SHP77 treated with DMSO at 0.1 percent for 48 hours (cell line): ENCODE data around the gene TRPM1.
"Not testable (repeated sequence)": the region's sequence is repeated elsewhere in the genome, so short reads cannot be mapped to it uniquely, and the experiment has no call there.

Experiments
- DNase-seq: peaks from one replicate; lab custom pipeline; 2025; lab: John Stamatoyannopoulos, UW

TRPM1 gene

DNA sequence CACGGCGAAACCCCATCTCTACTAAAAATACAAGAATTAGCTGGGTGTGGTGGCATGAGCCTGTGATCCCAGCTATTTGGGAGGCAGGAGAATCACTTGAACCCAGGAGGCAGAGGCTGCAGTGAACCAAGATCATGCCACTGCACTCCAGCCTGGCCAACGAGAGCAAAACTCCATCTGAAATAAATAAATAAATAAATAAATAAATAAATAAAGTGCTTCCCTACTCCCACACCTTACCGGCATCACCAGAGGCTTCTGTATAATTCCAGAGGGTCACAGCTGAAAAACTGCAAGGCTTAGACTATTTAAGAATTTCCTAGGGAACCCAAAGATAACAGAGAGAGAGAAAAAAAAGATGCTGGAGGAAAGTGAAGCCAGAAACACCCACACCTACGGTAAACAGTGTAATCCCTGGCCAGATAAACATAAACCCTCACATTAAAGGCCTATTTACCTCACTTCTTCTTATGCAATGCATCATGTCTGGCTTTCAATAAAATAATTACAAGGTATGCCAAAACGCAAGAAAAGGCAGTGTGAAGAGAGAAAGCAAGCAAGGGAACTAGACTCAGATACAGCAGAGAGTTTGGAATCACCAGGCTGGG, 15.0 kb upstream of the TRPM1 start:
- DNase-seq: no peak

DNA sequence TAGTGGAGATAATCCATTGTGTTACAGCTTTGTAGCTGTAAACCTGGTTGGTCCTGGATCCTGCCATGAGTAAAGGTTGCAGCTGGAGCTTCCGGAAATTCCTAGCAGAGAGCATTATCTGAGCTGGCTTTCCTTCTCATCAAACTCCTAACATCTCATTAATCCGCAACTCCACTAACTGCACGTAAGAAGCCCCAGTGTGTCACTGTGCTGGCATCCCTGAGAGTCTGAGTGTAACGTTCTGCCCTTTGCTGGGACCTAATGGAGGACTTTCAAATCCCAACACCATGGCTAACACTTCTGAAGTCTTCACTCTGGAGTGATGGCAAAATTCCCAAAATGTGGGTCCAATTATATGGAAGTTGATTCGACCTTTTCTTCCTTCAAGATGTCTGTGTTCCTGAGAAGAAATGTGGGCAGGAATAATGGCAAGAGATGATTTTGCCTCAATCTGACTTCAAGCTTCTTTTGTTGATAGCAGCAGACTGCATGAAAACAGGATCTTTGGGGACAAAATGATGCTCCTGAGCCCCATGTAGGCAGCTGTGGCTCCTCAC, 9.6 kb upstream of the TRPM1 start:
- no peak for DNase-seq

DNA sequence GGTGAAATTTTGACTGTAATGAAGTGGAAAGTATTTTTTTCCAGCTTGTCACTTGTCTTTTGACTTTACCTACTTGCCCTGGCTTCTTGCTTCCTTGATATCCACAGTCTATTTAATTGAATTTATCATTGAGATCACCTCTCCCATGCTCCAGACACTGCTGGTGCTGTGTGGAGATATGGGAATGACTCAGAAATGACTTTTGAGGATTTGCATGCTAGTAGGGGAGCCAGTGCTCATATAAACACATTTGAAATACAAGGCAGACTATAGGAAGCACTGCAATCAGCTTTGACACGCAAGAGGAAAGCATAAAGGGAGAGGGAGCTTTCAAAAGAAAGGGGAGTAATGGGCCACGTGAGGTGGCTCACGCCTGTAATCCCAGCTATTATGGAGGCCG, 7.3 kb upstream of the TRPM1 start:
- DNase-seq: no peak

DNA sequence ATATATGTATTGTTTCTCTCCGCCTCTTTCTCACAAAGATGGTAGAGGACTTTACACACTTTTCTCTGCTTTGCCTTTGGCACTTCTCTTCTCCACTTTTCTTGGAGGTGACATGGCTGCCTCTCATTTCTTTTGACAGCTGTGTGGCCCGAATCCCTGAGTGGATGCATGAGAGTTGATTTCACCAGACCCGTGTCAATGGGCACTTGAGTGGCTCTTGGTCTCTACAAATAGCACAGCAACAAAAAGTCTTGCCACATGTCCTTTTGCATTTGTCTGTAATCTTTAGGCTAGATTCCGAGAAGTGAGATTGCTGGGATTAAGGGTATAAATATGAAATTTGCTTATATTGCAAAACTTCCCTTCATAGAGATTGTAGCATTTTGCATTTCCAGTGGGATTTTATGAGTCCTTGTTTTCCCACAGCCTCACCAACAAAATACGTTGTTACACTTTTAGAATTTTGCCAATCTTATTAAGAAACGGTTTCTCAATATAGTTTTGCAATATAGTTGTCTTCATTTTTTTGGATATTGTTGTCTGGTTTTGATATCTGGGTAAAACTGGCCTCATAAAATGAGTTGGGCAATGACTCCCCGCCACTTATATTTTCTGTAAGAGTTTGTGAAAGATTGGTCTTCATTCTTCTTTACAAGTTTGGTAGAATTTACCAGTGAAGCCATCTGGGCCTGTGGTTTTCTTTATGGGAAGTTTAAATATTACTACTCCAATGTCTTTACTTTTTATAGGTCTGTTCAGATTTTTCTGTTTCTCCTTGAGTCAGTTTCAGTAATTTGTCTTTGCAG, 5.2 kb upstream of the TRPM1 start:
- DNase-seq: no peak

DNA sequence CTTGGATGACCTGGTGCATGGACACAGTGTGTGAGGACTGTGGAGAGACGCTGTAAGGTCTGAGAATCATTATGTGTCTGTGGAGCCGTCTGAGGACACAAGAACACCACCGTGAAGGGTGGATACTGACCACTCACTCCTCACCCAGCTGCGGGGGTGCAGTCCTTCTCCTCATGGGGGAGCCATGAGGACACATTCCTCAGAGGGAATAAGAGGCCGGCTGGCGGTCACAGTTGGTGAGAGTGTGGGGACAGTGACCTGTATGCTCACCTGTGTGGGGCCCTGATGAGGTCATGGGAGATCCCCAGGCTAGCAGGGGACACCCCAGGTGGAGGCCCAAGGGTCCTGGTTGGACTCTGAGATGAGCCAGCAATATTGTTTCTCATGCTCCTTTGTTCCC, 2.5 kb upstream of the TRPM1 start:
- no peak for DNase-seq

DNA sequence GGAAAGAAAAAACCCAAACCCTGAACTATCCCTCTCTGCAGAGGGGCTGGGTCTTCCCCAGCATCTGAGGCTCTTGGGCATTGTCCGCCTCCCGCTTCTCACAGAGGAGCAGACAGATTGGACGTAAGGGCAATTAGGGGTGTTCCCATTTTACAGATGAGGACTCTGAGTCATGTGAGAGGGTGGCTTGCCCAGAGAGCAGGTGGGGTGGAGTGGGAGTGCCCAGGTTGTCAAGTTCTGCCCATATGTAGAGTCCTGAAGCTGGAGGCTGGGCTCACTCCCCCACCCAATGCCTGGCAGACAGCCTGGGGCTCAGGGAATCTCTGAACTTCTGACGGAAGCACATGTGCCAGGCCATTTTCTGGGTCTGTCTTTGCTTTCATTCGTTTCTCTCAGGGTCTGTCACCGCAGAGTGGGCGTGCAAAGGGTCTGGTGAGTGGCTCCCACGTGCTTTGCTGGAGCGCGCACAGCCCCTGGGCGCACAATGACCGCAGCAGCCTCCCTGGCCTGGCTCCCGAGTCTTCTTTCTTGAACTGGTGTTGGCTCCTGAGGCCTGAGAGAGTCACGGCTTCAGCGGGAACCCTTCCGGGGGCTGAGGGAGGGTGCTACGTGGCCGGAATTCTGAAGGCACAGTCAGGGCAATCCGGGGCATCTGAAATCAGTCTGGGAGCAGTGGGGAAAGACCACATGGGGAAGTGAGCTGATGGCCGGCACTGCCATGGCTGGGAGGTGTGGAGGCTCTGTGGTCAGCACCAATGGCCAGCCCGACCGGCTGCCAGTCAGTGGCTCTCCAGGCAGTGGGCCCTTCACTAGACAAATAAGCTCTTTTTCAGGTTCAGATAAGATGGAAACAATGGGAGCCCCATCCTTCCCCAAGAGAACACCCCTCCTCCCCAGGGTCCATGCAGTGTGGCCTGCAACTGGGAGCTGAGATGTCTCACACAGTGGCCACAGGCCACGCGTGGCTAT, 1.1 kb upstream of the TRPM1 start:
- DNase-seq: no peak

DNA sequence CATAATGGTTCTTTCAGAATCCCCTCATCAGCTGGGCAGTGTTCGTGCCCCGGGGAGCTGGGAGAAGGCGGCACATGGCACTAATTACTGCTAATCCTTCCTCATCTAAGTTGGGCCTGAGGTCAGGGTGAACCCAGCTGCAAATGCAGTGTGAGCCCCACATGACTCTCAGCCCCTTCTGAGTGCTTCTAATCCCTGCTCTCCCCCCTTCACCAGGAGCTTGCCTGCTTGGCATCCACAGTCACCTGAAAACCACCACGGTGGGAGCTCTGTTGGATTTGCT, 455 bp upstream of the TRPM1 start:
- no peak for DNase-seq

DNA sequence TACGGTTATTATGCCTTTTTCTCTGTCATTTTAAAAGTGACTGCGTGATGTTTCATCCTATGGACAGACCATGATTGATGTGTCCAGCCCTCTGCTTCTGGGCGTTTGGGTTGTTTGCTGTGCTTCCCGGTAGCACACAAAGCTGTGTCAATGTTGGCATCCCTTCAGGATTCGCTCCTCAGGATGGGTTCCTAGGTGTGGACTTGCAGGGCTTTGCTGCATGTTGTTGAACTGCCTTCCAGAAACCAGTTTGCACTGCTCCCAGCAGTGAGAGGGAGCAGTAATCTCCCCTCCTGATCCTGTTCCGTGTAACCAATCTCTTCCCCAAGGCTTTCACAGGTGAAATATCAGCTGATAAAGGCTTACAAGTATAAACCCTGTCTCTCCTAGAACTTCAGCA, 787 bp downstream of the TRPM1 start:
- DNase-seq: no peak

DNA sequence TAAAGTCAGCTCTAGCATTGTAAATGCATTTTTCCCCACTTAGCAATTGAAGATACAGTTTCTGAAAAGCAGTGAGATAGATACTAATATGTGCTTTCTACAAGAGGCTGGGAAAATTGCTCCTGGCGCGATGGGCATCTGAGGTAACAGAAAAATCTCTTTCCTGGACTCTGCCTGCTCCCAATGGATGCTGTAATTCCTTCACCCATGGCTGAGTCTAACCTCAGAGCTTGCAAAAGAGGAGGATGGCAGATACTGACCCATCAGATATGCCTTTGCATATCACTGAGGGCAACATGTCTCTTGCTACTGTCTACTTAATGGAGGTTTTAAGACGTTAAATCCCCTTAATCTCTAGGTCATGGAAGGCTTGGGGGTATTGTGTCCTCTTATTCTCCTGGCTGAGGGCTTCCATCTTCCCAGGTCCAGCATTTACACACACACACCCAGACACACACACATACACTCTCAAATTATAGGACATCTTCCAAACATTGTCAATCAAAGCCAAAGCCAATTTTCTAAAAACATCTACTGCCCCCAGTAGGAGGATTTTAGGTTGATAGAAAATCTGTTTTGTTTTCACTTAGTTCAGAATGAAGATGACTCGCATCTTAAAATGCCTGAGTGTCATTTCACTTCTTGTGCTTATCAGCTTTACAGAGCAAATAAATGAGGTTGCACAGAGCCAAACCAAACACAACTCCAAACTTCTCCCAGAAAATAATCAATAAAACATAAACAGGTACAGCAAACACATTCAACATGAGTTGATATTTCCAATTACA, 2.4 kb downstream of the TRPM1 start:
- DNase-seq: no peak

DNA sequence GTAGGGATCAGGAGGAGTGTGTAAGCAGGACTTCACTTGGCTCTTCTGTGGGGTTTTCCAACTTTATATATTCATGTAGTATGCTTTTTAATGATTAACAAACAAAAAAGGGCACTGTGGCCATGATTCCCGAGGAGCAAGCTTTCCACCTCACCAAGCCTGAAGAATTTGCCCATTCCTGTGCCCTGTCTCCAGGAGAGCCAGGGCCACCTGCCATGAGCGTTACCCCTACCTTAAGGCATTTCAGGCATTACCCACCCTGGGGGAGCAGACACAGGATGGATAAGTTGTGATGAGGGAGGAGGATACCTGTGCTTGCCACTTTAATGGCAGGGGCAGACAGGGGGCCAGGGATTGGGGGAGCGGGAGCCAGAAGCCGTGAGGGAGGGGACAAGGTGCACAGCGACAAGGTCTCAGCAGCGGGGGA, 3.0 kb downstream of the TRPM1 start:
- DNase-seq: no peak

DNA sequence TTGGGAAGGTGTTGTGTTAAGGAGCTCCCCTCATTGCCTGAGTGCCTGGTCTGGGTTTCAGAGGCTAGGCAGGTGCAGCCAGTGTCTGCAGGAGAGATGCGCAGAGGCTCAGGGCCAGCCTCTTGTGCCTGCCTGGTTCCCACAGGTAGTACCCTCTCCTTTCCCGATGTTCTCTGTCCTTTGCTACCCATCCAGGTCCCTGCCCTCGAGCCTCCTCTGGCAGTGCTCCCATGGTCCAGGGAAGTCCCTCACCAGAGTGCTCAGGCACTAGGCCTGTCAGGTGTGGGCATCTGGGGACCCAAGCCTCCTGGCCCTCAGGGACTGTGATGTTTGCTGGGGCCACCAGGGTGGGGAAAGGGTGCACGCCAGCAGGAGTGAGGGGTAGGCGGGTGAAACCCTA, 5.0 kb downstream of the TRPM1 start:
- DNase-seq: no peak

DNA sequence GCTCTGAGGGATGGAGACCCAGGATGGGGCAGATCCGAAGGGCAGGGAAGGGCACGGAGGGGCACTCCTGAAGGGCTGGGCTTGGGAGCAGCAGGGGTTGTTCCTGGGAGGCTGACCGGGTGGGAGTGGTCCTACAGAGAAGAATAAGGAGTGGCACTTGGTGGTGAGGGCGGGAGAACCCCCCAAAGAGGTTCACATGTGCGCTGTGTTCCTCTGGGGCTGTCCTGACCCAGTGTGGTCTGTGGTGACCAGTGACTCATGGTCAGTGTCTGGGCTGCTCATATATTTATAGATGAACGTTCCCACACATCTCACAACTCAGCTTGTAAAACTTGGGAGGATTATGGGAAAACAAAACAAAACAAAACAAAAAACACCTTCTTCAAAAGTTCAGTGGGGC, 10.0 kb downstream of the TRPM1 start:
- no peak for DNase-seq

DNA sequence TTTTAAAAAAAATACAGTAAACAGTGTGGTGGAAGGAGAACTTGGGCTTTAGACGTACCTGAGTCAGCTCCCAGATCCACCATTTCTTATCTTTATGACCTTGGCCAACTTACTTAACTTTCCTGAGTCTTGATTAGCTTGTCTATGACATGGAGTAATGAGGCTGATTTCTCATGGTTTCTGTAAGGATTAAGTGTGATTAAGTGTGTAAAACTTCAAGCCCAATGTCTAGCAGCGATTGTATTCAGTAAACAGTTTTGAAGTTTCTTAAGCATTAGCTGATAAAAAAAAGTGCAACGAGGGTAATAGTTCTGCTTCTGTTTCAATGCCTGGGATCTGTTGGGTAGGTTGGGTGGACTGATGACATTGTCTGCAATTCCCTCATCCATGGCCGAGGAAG, 10.8 kb downstream of the TRPM1 start:
- DNase-seq: no peak

DNA sequence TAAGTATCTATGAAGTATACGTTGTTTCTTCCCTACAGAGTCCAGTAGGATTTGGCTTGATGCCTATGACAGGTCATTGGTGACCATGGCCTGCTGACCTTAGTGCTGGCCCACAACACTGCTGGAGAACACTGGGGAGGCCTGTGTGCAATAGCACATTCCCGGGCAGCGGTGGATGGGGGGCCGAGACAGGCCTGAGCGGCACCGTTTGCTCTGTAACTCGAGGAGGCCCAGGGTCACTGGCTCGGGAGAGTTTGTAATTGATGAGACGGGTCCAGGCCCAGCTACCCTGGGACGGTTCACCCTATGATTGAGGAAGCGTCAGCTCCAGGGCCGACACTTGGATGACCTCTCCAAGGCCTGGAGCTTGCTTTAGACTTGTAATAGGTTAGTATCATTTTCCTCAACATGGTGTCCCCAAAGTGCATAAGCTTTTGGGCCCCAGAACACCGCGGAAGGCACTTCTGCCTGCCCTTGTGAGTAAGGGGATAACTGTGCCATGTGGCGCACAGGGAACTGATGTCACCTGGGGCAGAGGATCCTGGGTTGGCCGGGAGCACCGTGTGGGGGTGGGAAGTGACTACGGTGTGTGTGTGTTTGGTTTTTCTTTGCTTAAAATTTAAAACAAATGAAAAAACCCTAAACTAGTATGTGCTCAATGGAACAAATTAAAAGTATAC, 12.0 kb downstream of the TRPM1 start:
- no peak for DNase-seq

DNA sequence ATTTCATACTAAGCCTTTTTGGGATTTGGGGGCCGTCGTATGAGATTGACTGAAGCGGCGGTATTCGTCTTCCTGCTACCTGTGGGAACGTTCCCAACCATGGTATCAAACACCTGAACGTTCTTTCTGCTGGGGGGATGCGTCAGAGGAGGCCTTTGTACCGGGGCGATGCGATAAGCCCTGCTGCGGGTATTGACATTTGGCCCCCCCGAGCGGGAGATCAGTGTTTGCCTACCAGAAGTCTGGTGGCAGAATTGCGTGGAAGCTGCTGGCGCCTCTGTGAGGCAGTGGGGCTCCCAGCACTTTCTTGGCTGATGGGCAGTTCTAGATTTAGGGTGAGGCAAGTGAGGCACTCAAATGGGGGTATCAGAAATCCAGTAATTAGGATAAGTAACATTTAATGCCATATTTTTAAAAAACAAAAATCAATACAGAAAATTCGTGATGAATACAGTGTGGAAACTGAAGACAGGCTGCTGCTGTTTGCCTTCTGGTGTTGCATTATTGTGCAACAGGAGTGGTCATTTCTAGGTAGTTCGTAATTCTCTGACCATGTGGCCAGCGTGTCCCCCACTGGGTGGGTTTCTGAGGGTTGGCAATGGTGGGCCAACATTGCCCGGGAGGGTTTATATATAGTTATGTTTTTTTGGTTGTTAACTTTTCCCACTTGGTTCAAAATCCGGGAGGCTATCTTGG, 12.7 kb downstream of the TRPM1 start:
- DNase-seq: no peak

DNA sequence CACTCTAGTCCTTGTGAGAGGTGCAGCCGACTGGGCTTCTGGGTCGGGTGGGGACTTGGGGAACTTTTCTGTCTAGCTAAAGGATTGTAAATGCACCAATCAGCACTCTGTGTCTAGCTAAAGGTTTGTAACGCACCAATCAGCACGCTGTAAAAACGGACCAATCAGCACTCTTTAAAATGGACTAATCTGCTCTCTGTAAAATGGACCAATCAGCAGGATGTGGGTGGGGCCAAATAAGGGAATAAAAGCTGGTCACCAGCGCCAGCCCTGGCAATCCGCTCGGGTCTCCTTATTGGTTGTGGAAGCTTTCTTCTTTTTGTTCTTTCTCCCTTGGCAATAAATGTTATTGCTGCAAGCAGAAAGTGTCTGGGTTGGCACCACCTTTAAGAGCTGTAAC, 13.5 kb downstream of the TRPM1 start:
- DNase-seq: not testable (repeated sequence)

DNA sequence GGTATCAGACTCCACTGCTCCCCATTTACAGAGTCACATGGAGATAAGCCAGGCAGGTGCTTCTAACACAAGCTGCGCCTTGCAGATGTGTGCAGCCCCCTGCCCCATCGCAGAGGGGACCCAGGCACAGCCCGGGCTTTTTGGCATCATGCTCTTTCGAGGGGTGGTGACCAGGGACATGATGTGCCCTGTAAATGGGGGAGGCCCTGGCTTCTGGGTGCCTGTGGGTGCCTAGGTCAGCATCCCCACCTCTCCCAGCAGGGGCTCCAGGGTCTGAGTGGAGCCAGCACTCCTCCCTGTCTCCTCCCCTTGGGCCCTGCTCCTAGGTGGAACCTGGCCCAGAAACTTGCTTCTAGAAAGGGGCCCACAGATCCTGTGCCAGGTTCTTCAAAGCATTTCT, 15.2 kb downstream of the TRPM1 start:
- DNase-seq: no peak

DNA sequence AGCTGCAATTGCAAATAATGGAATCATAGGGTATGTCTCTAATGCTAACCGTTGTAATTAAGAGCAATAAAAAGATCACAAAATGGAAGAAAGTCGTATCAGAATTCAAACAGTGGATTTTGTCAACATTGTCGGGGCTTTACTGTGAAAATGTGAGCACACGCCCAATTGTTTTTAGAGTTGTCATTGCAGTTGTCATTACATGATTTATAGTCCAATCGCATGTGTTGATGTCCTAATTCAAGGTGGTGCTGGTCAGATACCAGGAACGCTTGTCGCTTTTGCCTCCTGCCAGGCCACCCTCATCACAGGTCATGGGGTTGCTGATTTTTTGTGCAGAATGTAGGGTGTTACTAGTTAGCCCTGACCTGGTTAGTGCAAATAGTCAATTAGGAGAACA, 16.2 kb downstream of the TRPM1 start:
- DNase-seq: no peak

DNA sequence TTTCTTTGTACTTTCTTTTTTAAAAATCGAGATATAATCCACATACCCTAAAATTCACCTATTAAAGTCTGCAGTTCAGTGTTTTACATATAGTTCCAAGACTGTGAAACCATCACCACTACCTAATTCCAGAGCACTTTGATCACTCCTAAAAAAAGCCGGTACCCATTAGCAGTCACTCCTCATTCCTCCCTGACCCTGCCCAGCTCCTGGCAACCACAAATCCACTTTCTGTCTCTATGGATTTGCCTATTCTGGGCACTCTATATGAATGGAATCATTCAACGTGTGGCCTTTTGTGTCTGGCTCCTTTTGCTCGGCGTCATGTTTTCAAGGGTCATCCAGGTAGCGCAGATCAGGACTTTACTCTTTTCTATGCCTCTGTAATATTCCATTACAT, 17.3 kb downstream of the TRPM1 start:
- DNase-seq: no peak

DNA sequence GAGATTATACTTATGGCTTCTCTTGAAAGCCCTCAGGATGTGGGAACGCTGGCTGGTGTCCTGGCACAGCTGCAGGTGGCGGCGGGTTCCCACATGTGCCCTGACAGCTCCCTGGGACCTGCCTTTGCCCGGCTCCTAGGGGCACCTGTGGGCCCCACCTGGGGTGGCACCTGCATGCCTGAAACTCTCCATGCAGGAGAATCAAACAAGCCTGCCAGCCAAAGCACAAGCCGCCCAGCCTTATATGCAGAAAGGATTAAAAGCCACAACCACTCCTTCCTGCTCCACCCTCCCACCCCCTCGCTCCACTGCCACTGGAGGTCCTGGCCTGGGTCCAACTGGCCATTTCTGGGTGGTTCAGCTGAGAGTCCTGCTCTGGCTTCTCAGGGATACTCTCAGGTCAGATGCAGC, 18.1 kb downstream of the TRPM1 start:
- DNase-seq: no peak
